ENCODE measurements around the gene WDR88.

DNA sequence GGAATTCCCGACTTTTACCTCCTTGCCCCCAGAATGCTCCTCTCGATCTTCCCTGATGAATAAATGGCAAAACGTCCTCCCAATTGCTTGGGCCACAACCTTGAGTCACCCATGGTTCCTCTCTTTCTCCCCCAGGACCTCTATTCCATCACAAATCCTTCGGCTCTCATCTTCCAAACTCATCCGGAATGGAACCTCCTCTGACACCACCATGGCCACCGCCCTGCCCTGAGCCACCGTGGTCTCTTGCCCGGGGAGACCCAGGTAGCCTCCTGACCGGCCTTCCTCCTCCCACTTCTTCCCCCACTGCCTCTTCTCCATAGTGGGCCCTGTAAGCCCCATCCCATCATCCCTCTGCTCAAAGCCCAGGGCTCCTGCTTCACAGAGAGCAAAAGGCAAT, 88.8 kb downstream of the WDR88 start:
- TF ChIP-seq, protein P1, sequence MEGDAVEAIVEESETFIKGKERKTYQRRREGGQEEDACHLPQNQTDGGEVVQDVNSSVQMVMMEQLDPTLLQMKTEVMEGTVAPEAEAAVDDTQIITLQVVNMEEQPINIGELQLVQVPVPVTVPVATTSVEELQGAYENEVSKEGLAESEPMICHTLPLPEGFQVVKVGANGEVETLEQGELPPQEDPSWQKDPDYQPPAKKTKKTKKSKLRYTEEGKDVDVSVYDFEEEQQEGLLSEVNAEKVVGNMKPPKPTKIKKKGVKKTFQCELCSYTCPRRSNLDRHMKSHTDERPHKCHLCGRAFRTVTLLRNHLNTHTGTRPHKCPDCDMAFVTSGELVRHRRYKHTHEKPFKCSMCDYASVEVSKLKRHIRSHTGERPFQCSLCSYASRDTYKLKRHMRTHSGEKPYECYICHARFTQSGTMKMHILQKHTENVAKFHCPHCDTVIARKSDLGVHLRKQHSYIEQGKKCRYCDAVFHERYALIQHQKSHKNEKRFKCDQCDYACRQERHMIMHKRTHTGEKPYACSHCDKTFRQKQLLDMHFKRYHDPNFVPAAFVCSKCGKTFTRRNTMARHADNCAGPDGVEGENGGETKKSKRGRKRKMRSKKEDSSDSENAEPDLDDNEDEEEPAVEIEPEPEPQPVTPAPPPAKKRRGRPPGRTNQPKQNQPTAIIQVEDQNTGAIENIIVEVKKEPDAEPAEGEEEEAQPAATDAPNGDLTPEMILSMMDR (IDR thresholded peaks at IDR 0.05; ENCODE audit: insufficient read depth, low read depth, low read length): no peak
- no peak for TF ChIP-seq EZH2 (IDR thresholded peaks at IDR 0.05; ENCODE audit: insufficient read depth, low read length)

Measured in astrocyte (in vitro differentiated cells and primary cell).